GM13976 (cell line): Measurements from ENCODE around the gene SERPINB6.

Experiments
- DNase-seq: peaks from one replicate; pipeline ENCODE4 v3.0.0; 2012; ENCODE audit warnings: low spot score
- CTCF ChIP-seq: IDR thresholded peaks from 2 replicates; pipeline ENCODE4 v1.5.1; 2012; ENCODE audit warnings: borderline replicate concordance, mild to moderate bottlenecking; ENCODE audit not compliant: insufficient read depth; ENCODE audit errors: extremely low read depth, missing control alignments, control extremely low read depth
- in situ Hi-C: fragments of 300-500 bp; cut with MboI; formaldehyde crosslinking; loops from one replicate; pipeline ENCODE4 v1.12.0; 2022; ENCODE audit warnings: low sequenced_read_pairs, mixed read lengths, inconsistent platforms; ENCODE audit not compliant: unreplicated experiment

SERPINB6 gene

DNA sequence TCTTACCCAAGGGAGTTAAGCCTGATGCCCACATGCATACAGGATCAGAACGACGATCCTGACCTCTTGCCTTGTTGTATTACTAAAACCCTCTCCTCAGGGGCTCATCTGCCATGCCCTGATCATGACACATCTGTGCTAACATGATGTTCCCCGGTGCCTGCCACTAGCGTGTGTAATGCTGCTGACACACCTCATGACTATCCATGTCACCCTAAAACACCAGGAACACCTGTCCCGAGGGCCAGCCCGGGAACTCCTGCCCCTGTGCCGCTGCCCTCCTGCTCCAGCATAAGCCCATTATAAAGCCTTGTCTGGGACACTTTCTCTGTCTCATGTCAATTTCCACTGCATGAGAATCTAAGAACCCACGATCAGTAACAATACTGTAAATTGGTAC is 7.6 kb downstream of the SERPINB6 start:
- in situ Hi-C loops, result no loop called here
- TF ChIP-seq CTCF, result no peak
- DNase-seq, result no peak

DNA sequence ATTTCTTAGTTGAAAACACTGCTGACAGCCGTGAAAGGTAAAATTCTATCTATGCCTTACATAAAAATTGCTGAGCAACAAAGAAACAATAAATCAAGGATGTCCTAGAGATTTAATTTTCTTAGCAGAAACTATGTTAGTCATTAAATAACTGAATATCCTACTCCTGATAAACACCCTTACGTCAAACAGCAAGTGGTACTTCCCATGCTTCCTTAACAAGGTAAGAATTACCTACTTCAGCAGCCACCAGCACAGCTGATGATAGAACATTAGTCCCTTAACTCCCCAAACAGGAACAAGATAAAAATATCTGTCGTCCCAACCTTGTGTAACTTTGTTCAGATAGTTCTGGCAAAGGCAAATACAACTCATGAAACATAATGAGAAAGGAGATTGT is 8.7 kb downstream of the SERPINB6 start:
- in situ Hi-C loops, result no loop called here
- no peak for TF ChIP-seq CTCF
- no peak for DNase-seq

DNA sequence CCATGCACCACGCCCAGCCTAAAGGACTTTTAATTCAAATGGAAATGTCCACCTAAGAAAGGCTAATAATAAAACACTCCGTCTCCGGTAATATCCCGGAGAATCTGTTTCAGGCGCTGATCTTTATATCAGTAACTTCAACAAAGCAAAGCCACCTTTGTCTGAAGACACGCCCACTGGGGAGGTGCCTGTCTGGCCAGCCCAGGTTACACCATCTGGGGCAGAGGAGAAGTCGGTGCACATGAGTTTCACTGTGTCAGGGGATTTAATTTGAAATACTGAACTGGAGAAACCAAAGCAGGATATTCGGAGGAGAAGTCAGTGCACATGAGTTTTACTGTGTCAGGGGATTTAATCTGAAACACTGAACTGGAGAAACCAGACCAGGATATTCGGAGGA is 9.4 kb downstream of the SERPINB6 start:
- no peak for TF ChIP-seq CTCF
- in situ Hi-C loops, result no loop called here
- no peak for DNase-seq

DNA sequence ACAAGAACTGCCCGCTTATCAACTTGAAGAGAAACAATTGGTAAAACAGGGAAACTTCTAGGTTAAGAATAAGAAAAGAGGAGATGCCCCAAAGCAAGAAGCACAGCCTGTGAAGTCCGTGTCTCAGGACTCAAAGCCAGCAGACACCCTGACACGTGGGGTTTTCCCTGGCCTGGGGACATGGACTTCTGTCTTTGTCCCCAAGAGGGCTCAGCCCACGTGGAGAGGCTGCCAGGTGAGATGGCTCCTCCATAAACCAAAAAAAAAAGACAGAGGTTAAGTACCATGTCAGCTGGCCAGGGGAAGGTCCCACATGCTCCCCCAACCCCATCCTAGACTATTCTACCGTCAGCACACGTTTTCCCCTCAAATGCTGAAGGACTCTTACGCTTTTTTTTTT is 9.9 kb downstream of the SERPINB6 start:
- no peak for TF ChIP-seq CTCF

GRCh38 chr6:2960935-2961334 is 10.4 kb downstream of the SERPINB6 start:
- TF ChIP-seq CTCF, result no peak
- in situ Hi-C loops, result no loop called here
- no peak for DNase-seq

More for the DNA sequence above, 9.9 kb downstream of the SERPINB6 start:
- DNase-seq, result no peak
- in situ Hi-C loops, result no loop called here

DNA sequence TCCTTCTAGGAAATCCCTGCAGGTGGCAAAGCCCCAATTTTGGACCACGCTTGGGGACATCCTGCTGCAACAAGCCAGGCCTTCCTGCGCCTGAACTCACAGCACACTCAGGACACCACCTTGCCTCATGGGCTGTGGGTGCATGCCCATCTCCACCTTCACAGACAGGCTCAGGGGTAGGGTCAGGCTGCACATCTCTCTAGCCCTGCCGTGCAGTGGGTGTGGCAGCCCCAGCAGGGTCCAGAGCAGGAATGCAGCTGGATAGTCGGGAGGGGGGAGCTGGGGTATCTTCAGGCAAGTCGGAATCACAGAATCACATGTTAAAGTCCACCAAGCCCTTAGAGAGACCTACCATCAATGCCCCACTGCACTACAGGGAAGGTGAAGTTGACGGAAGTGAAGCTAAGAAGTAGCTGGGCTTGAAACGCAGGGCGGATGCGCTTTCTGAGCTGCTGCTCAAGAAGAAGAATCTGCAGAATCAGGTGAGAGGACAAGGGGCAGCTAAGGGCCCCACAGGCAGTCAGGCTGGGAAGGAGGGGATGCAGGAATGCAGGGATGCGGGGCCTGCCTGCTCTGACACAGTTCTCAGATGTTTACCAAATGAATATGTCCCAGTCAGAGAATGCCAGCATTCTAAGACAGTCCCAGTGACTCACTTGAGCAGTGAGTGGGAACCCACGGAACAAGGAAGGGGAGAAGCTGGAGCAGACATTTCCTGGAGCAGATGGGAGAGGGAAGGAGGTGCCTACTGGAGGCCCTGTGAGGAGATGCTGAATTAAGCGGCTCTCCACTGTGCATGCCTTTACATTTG is 11.3 kb downstream of the SERPINB6 start:
- TF ChIP-seq CTCF, result no peak
- no peak for DNase-seq
- in situ Hi-C loops, result no loop called here

DNA sequence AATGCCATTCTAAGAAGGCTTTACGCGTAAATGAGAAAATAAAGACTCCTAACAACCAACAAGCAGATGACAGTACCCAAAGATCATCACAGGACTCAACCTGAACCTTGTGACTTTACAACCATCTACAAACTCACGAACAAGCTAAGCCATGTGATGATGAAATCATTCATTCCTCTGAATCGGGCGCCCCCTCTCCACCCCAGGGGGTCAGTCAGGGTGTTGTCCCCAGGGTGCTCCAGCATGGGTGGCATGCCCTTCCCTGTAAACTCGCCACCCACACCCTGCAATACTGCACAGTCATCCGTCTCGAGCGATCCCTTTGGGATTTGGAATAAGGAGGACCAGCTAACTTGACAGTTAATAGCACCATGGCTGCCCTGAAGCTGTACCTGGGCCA is 12.6 kb downstream of the SERPINB6 start:
- in situ Hi-C loops, result no loop called here
- DNase-seq, result no peak
- TF ChIP-seq CTCF, result no peak
